Smooth muscle cell (in vitro differentiated cells): ENCODE measurements around the gene RBMS3. TPM values are rescaled to one million over a fixed set of nuclear protein-coding genes. Genes with fewer than 3 reads are reported as not detected.
A peak's percentile ranks its signal among the peaks of the same experiment; 100 is the strongest.

Experiments used
- DNase-seq: peaks from one replicate; lab custom pipeline; 2025; ENCODE audit not compliant: unreplicated experiment; lab: John Stamatoyannopoulos, UW
- H2AFZ ChIP-seq: fragments of 200-600 bp; sonication (generic); 2 replicates; pipeline ENCODE4 v1.6.0; 2016; ENCODE audit warnings: antibody characterized with exemption, low read depth, mild to moderate bottlenecking
- H3F3A ChIP-seq: fragments of 200-600 bp; sonication (generic); 2 replicates; pipeline ENCODE4 v1.6.0; 2017; ENCODE audit warnings: antibody characterized with exemption, low read depth
- H3K27ac ChIP-seq: fragments of 200-600 bp; sonication (generic); 2 replicates; pipeline ENCODE4 v1.5.1; 2016; ENCODE audit warnings: low read depth, mild to moderate bottlenecking
- H3K27me3 ChIP-seq: fragments of 200-600 bp; sonication (generic); 2 replicates; pipeline ENCODE4 v1.6.1; 2016; ENCODE audit warnings: low read depth, mild to moderate bottlenecking
- H3K36me3 ChIP-seq: fragments of 200-600 bp; sonication (generic); 2 replicates; pipeline ENCODE4 v1.5.1; 2016; ENCODE audit warnings: low read depth
- H3K4me1 ChIP-seq: fragments of 200-600 bp; sonication (generic); 2 replicates; pipeline ENCODE4 v1.5.1; 2016; ENCODE audit warnings: low read depth
- H3K4me2 ChIP-seq: fragments of 200-600 bp; sonication (generic); 2 replicates; pipeline ENCODE4 v1.6.0; 2016; ENCODE audit warnings: mild to moderate bottlenecking
- H3K4me3 ChIP-seq: fragments of 200-600 bp; sonication (generic); 2 replicates; pipeline ENCODE4 v1.5.1; 2016; ENCODE audit warnings: mild to moderate bottlenecking
- H3K79me2 ChIP-seq: fragments of 200-600 bp; sonication (generic); 2 replicates; pipeline ENCODE4 v1.6.0; 2016; ENCODE audit warnings: low read depth, mild to moderate bottlenecking
- H3K9ac ChIP-seq: fragments of 200-600 bp; sonication (generic); 2 replicates; pipeline ENCODE4 v1.6.0; 2016; ENCODE audit warnings: low read depth
- H3K9me3 ChIP-seq: fragments of 200-600 bp; sonication (generic); replicated peaks from 2 replicates; pipeline ENCODE4 v1.5.1; 2016; ENCODE audit warnings: low read depth
- H4K20me1 ChIP-seq: fragments of 200-600 bp; sonication (generic); 2 replicates; pipeline ENCODE4 v1.6.0; 2016; ENCODE audit warnings: low read depth
- WGBS: methylation state at CpG from one replicate; pipeline ENCODE4 v1.1.7; 2016; ENCODE audit warnings: low lambda C conversion rate; 5-methylcytosine and 5-hydroxymethylcytosine counted together
- polyA plus RNA-seq: library from polyadenylated mRNA; unstranded; fragments of >200 nt; fragmentation: Nextera tagmentation; extraction: Ambion mirVana; gene quantifications from 2 replicates; pipeline ENCODE4 v1.2.1, GENCODE V29; 2016
- total RNA-seq: library from RNA; depleted of rRNA; stranded (reverse); fragments of >200 nt; gene quantifications from 2 replicates; pipeline ENCODE4 v1.2.3, GENCODE V29; 2014
- TF ChIP-seq, protein P1 (sequence below): fragments of 200-600 bp; sonication (generic); IDR thresholded peaks from 2 replicates; pipeline ENCODE4 v1.5.1; 2017; ENCODE audit warnings: borderline replicate concordance, mild to moderate bottlenecking, antibody characterized with exemption; ENCODE audit not compliant: insufficient read depth, poor library complexity, severe bottlenecking

Gene RBMS3
- total and polyA plus RNA-seq, 2 experiments from 2014 or later, result 42.9 to 50.6 TPM

DNA sequence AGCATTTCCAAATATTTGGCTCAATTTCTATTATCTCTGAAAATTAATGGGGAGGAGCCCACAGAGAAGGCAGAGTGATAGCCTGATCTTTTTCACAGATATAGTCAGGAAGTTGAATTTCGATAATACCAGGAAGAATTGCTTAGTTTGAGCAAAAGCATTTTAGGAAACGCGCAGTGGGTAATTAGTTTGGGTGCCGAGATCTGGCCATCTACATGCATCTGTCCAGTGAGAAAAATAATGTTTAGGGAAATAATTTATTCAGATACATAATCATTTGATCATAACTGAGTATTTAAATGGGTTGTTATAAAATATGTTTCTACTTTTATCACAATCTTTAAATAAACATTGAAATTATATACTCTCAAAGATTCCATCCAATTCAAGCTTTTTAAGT is 653.9 kb downstream of the RBMS3 start:
- Histone ChIP-seq H3K27ac (no peak overlapping the region), H3K4me2 (no peak overlapping the region), H4K20me1 (no peaks in the 10 kb centered on the region), H3K36me3 (no peaks in the 10 kb centered on the region), H3F3A (peaks cover 3% of the 10 kb centered on the region), H3K9me3 (no peaks in the 10 kb centered on the region), H3K9ac (no peak overlapping the region), H2AFZ (no peak overlapping the region), H3K79me2 (no peaks in the 10 kb centered on the region), H3K4me3 (no peak overlapping the region), H3K4me1 (no peaks in the 10 kb centered on the region), H3K27me3 (no peaks in the 10 kb centered on the region)
- 78% methylated on average over 4 of the region's 4 CpGs for WGBS
- TF ChIP-seq, protein P1, sequence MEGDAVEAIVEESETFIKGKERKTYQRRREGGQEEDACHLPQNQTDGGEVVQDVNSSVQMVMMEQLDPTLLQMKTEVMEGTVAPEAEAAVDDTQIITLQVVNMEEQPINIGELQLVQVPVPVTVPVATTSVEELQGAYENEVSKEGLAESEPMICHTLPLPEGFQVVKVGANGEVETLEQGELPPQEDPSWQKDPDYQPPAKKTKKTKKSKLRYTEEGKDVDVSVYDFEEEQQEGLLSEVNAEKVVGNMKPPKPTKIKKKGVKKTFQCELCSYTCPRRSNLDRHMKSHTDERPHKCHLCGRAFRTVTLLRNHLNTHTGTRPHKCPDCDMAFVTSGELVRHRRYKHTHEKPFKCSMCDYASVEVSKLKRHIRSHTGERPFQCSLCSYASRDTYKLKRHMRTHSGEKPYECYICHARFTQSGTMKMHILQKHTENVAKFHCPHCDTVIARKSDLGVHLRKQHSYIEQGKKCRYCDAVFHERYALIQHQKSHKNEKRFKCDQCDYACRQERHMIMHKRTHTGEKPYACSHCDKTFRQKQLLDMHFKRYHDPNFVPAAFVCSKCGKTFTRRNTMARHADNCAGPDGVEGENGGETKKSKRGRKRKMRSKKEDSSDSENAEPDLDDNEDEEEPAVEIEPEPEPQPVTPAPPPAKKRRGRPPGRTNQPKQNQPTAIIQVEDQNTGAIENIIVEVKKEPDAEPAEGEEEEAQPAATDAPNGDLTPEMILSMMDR, result no peak
- no peak for DNase-seq

DNA sequence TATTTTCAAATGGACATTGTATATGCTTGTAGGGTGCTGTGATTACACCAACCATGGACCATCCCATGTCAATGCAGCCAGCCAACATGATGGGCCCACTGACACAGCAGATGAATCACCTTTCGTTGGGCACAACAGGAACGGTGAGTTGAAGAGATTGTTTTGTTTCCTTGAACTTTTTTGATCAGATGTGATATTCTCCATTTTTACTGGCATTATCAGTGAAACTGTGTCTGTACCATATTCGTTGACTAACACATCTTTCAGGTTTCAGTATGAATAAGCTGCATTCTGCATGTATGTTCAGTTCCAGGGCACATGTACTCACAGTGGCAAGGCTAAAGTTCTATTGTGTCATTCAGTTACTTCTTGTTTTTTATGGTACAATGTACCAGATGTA is 655.2 kb downstream of the RBMS3 start:
- no peak overlapping the region for H3K4me3 ChIP-seq
- no peak overlapping the region for H3K9ac ChIP-seq
- peaks cover 9% of the 10 kb centered on the region for H3K4me1 ChIP-seq
- H3K27ac ChIP-seq, result no peak overlapping the region
- peaks cover 8% of the 10 kb centered on the region for H3F3A ChIP-seq
- WGBS, result 92% methylated on average over 3 of the region's 3 CpGs
- H3K36me3 ChIP-seq, result no peaks in the 10 kb centered on the region
- no peaks in the 10 kb centered on the region for H4K20me1 ChIP-seq
- DNase-seq, result no peak
- H3K9me3 ChIP-seq, result no peaks in the 10 kb centered on the region
- no peak overlapping the region for H2AFZ ChIP-seq
- TF ChIP-seq, protein P1, result no peak
- no peak overlapping the region for H3K4me2 ChIP-seq
- no peaks in the 10 kb centered on the region for H3K79me2 ChIP-seq
- H3K27me3 ChIP-seq, result no peaks in the 10 kb centered on the region

DNA sequence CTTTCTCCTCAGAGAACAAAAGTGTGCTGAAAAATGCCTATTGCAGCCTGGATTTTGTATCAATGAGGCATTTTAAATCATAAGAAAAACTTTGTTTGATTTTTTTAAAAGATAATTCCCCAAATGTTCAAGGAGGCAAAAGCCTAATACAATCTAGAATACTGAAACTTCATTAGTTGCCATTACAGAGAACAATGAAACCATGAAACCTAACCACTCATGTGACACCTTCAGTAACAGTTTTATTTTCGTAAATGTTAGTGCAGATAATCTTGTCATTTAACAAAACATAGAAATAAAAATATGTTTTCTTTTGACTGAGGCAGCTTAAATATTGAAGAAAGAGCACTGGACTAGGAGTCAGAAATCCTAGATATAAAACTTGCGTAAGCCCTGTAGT is 655.9 kb downstream of the RBMS3 start:
- peaks cover 13% of the 10 kb centered on the region for H3K4me1 ChIP-seq
- no peak overlapping the region for H3K4me3 ChIP-seq
- no peak overlapping the region for H3K9ac ChIP-seq
- H4K20me1 ChIP-seq, result no peaks in the 10 kb centered on the region
- H3K27me3 ChIP-seq, result no peaks in the 10 kb centered on the region
- H3K4me2 ChIP-seq, result peak overlapping the region; percentile 38
- no peaks in the 10 kb centered on the region for H3K9me3 ChIP-seq
- H3K27ac ChIP-seq, result no peak overlapping the region
- no peak overlapping the region for H2AFZ ChIP-seq
- H3K36me3 ChIP-seq, result no peaks in the 10 kb centered on the region
- TF ChIP-seq, protein P1, result no peak
- 94% methylated on average over 2 of the region's 2 CpGs for WGBS
- DNase-seq, result no peak
- no peaks in the 10 kb centered on the region for H3K79me2 ChIP-seq
- H3F3A ChIP-seq, result peaks cover 8% of the 10 kb centered on the region

DNA sequence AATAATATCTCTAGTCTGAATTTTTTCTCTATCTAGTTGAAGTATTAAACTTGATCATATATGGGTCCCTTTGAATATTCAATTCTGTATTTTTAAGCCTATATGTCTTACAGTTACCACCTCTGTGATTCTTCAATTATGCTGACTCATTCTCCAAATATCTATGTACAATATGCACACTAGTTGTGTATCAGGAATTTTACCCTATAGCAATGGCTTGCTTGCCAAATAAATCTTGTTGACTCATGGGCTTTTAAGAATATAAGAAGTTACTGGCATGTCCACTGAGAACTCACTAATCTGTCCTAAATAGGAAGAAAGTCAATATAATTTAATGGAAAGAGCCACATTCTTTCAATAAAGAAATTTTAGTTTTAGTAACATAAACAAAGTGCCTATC is 656.3 kb downstream of the RBMS3 start:
- peak overlapping the region; percentile 38 for H3K4me2 ChIP-seq
- no peak overlapping the region for H3K27ac ChIP-seq
- H3K4me1 ChIP-seq, result peaks cover 13% of the 10 kb centered on the region
- H3F3A ChIP-seq, result peaks cover 8% of the 10 kb centered on the region
- H2AFZ ChIP-seq, result no peak overlapping the region
- H3K27me3 ChIP-seq, result no peaks in the 10 kb centered on the region
- no peaks in the 10 kb centered on the region for H3K36me3 ChIP-seq
- H3K79me2 ChIP-seq, result no peaks in the 10 kb centered on the region
- DNase-seq, result no peak
- no peaks in the 10 kb centered on the region for H4K20me1 ChIP-seq
- no peaks in the 10 kb centered on the region for H3K9me3 ChIP-seq
- no peak overlapping the region for H3K9ac ChIP-seq
- TF ChIP-seq, protein P1, result no peak
- H3K4me3 ChIP-seq, result no peak overlapping the region
